Inflammatory macrophage (primary cell): ENCODE results near the gene SERPINA3.

ENCODE experiments used
- DNase-seq, 2 donors: peaks; one replicate each; pipeline ENCODE4 v3.0.0-alpha.2; 2020 to 2022

SERPINA3 gene

DNA sequence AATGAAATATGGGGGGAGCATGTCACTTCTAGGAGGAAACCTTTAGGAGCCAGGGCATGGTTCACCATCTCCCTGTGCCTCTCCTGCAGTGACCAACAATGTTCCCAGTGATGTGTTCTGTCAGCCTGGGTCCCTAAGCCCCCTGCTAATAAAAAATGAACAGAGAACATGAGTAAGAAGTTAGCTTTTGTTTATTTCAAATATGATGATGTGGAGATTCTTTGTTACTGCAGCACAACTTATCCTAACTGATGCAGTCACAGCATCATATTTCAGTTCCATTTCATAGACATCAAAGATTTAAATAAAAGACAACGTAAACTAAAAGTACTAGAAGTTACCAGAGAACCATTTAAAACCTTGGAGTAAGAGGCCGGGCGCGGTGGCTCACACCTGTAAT, 43.9 kb downstream of the SERPINA3 start:
- no peak for DNase-seq

DNA sequence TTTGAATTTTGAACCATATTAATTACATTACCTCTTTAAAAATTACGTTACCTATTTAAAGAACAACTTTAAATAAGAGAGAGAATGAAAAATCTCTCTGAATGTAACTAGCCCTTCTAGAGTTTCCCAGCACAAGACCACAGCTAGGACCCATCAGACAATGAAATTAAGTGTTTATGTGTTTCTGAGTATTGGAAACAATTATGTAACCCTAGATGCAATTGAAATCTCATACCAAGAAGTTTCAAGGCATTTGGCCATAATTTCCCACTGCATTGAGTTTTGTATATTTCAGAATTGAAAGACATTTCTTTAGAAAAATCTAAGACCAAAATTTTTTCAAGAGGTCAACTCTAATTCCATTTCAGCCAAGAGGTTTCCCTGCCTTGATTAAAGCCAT, 47.1 kb downstream of the SERPINA3 start:
- no peak for DNase-seq

DNA sequence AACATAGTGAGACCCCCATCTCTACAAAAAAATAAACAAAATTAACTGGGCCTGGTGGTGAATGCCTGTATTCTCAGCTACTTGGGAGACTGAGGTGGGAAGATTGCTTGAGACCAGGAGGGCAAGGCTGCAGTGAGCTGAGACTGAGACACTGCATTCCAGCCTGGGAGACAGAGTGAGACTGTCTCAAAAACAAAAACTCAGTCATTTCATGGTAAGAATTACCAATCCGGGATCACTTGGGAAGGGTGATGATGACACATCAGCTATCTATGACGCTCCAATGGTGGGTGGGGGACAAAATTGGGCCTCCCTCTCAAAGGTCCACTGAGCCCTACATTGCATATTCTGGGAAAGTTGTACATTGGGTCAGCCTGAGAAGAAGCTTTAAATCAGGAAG, 47.7 kb downstream of the SERPINA3 start:
- DNase-seq, result no peak

DNA sequence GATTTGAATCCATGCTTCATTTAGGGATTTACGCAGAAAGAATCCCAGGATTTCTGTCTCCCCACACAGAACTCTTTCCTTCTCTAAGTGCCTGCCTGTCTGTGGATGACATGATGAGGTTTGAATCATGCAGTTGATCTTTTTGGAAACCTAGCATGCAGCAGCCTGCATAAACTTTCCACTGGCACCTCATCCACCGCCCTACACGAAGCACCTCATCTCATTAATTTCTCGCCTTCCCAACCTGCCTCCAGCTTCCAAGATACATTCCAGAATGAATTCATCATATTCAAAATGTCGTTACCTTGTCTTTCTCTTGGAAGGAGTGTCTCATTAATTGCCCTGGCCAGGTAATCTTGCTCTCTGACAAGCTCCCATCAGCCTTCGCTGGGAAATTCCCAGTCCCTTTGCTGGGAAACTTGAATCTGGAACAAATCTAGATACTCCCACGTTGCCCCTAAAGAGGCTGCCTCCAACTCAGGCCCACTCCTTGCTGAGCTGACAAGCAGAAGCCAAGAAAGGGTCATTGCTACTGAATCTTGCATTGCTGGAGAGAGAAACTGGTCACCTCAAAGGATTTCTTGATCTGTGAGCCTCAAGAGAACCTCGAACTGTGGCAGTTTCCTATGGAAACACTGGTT, 48.2 kb downstream of the SERPINA3 start:
- DNase-seq, result no peak

DNA sequence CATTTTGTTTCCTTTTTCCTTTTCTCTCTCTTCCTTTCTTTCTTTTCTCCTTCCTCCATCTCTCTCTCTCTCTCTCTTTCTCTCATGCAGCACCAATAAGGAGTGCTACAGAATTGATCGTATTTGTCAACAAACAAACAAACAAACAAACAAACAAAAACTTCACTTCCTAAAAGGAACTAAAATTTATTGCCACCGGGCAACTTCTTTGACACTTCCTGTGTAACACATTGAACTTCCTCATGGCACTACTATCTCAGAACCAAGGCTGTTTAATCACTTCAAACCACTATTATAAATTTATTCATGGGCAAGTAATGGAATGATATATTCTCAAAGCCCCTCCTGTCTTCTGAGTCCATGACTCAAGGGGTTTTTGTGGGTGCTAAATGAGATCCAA, 51.3 kb downstream of the SERPINA3 start:
- peak in 1 of 2 donors; percentile 9 for DNase-seq

DNA sequence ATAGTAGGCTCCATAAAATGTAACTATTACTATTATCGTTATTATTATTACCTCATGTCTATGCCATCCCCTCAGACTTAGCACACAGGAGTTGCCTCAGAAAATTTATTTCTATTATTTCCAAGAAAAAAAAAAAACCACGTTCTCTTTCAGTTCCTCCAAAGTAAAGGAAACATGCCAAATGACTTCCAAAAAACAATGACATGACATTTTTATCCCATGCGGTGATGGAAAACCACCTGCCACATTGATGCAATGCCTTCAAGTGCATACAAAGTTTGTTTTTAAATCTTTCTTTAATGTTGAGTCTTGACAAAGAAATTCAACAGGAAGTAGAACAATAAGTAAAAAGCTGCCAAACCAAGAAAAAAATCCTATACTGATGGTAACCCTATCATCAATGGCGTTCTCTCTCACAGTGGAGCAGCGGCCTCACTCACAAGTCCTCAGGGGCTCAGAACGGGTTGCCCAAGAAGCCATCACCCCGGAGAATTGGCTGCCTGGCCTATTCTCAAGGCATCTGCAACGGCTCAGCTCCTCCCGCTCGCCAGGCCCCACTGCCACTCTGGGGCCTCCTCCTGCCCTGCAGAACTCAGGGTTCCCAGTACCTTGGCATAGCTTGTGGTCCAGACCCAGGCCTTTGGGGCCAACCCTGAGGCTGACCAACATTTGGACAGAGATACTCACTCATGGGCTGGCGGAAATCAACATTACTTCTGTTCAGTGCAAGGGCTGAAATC, 51.9 kb downstream of the SERPINA3 start:
- peak; percentile 35 to 54 for DNase-seq

DNA sequence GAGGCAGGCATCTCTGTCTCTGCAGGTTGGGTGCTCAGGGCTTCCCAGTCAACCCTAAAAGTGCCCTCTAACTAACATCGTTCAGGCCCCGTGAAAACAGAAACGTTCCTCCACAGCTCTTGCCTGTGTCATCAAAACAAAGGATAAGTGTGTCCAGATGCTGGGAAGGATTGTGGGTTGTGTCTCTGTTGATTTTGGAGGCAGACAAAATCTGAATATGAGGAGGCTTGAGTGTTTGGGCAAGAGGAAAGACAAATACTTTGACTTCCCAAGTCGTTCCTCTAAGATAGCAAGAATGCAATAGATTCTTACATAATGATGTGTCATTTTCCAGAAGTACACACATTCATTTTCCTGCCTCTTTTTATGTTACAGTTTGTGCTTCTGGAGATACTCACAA, 52.9 kb downstream of the SERPINA3 start:
- no peak for DNase-seq

DNA sequence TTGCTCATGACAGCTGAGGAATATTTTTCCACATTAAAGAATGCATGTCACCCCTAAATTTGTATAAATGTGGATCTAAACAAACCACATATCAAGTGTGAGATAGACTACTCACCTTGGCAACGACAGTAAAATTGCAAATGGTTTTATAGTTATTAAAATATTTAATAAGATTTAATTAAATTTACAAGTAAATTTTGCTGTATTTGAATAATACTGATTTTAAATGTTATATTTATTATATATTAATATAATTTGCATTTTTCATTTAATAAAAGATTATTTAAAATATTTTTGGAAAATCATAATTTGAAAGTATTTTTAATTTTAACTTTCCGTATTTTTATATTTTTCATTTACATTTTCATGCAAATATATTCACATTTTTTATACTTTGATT, 53.4 kb downstream of the SERPINA3 start:
- no peak for DNase-seq

DNA sequence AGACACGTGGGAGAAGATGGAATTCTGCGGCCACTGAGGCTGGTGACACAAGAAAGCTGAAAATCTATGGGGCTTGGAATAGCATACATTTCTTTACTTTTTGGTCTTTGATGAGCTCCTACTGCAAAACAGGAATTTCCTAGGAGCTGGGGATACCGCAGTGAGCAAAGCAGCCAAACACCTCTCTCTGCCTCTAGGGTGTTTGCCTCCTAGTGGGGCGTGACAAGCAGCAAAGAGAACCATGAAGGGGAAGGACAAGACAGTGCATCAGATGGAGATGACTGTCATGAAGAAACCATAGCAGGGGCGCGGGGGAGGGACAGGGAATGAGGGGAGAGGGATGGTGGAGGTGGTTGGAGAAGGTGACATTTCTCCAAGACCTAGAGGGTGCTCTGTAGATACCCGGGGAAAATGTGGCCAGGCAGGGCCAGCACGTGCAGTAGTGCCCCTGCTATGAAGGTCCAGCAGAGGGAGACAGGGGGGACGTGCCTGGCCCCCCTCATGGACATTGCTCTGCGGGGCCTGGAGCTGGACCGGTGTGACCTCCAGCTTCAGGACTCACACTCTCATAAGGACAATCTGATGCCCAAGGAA, 58.6 kb downstream of the SERPINA3 start:
- no peak for DNase-seq

DNA sequence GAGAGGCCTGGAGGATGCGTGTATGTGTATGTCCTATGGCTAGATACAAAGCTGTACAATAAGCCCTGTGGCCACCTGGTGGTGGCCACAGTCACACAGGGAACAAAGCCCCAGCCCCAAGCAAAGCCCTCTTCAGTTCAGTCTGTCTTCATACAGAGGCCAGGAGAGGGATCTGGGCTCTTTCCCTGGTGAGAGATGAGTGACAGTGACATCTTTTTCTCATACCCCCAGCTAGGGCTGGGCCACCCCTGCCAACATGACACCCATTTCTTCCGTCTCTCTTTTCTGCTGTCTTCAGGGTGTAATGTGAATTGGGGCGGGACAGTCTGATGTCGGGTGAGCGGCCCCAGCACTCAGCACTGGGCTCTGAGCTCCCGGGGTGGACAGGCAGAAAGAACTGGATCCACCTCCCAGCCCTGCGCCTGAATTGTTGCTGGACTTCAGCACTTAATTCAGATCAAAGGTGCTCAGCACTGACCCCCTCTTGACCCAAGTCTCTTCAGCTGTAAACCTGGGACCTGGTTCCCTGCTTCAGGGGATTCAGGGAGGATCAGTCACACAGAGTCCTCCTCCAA, 59.8 kb downstream of the SERPINA3 start:
- no peak for DNase-seq

DNA sequence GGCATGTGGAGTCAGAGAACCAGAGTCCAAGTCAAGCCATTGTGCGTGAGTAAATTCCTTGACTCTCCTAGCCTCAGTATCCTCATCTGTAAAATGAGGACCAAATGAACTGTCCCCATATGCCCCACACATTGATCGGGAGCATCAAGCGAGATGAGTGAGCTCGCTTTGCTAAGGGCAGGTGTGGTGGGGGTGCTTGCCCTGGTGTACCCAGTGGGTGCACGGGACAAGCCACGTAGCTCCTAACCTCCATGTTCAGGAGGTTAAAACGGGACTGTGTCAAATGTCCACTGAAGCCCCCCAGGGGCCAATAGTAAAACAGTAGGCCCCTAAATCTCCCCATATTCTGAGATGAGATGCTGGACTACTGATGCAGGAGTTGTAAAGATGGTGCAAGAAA, 60.9 kb downstream of the SERPINA3 start:
- DNase-seq, result no peak
